Calu3 (cell line): ENCODE data around the gene SULT4A1. TPM values are rescaled to one million over a fixed set of nuclear protein-coding genes. Genes with fewer than 3 reads are reported as not detected.

ENCODE experiments used
- BruUV-seq: library from RNA; stranded (reverse); fragments of 400-500 nt; replicated peaks from 2 replicates; lab custom pipeline; 2021; lab: Mats Ljungman, UMichigan
- CTCF ChIA-PET: fragments of 300-600 bp; sonication (Branson Sonifier 250); formaldehyde crosslinking; loops from one replicate; lab custom pipeline; 2022; ENCODE audit warnings: antibody characterized with exemption; lab: Charles Lee
- DNase-seq: peaks from one replicate; pipeline ENCODE4 v3.0.0; 2022
- H3K27ac Mint-ChIP-seq: one replicate; pipeline ENCODE4 v1.8.0; 2022; ENCODE audit warnings: mixed read lengths; ENCODE audit not compliant: unreplicated experiment
- H3K27me3 Mint-ChIP-seq: one replicate; pipeline ENCODE4 v1.8.0; 2022; ENCODE audit warnings: mixed read lengths; ENCODE audit not compliant: unreplicated experiment
- H3K36me3 Mint-ChIP-seq: one replicate; pipeline ENCODE4 v1.8.0; 2022; ENCODE audit warnings: mild to moderate bottlenecking, moderate library complexity, mixed read lengths; ENCODE audit not compliant: insufficient read depth, unreplicated experiment
- H3K4me1 Mint-ChIP-seq: one replicate; pipeline ENCODE4 v1.8.0; 2022; ENCODE audit warnings: mild to moderate bottlenecking, low read depth, mixed read lengths; ENCODE audit not compliant: unreplicated experiment
- H3K4me3 Mint-ChIP-seq: one replicate; pipeline ENCODE4 v1.8.0; 2022; ENCODE audit warnings: mild to moderate bottlenecking, low read depth, moderate library complexity, mixed read lengths; ENCODE audit not compliant: unreplicated experiment
- H3K9me3 Mint-ChIP-seq: one replicate; pipeline ENCODE4 v1.8.0; 2022; ENCODE audit warnings: low read depth, mixed read lengths; ENCODE audit not compliant: unreplicated experiment
- intact Hi-C: fragments of 100-400 bp; cut with micrococcal nuclease; formaldehyde crosslinking; loops from one replicate; pipeline ENCODE4 v1.10.0; 2022; ENCODE audit not compliant: unreplicated experiment
- total RNA-seq: library from RNA; stranded (reverse); gene quantifications from 2 replicates; pipeline ENCODE4 v1.2.3, GENCODE V29; 2022
- TF ChIP-seq, protein P1 (sequence below): fragments of 200-600 bp; IDR thresholded peaks from one replicate; pipeline ENCODE4 v1.8.0; 2022; ENCODE audit warnings: antibody characterized with exemption; ENCODE audit not compliant: unreplicated experiment

Gene SULT4A1
- total RNA-seq, 1 experiment from 2014 or later: 9.1 TPM

DNA sequence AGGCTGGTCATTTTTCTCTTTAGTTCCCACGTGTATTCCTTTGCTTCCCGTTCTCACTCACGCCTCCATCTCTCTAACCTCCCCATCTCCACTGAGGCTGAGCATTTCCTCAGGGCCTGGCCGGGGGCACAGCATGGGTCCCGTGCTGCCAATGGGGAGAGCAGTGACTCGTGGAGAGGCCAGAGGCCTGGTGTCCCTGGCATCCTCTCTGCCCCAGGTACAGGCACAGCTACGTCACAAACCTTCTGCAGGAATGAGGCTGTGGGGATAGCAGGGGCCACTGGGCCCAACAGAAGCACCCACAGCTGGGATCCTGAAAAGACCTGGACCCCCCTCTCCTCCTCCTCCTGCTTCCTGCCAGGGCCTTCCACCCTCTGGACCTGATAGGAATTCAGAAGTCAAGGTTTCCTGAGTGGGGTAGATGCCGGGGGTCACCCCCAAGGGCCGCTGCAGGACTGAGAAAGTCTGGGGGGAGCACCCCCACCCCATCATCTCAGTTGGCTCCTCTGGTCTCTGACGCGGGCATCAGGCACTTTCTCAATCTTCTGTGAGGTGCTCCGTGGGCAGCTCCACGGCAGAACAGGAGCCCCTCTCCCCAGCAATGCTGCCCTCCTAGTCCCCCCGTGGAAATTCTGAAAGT lies 17.7 kb upstream of the SULT4A1 start:
- intact Hi-C loops: no loop called here
- DNase-seq: no peak
- H3K27ac Mint-ChIP-seq: no peak overlapping the region
- no peaks in the 10 kb centered on the region for H3K9me3 Mint-ChIP-seq
- H3K4me1 Mint-ChIP-seq: no peaks in the 10 kb centered on the region
- no peaks in the 10 kb centered on the region for H3K36me3 Mint-ChIP-seq
- TF ChIP-seq, protein P1, sequence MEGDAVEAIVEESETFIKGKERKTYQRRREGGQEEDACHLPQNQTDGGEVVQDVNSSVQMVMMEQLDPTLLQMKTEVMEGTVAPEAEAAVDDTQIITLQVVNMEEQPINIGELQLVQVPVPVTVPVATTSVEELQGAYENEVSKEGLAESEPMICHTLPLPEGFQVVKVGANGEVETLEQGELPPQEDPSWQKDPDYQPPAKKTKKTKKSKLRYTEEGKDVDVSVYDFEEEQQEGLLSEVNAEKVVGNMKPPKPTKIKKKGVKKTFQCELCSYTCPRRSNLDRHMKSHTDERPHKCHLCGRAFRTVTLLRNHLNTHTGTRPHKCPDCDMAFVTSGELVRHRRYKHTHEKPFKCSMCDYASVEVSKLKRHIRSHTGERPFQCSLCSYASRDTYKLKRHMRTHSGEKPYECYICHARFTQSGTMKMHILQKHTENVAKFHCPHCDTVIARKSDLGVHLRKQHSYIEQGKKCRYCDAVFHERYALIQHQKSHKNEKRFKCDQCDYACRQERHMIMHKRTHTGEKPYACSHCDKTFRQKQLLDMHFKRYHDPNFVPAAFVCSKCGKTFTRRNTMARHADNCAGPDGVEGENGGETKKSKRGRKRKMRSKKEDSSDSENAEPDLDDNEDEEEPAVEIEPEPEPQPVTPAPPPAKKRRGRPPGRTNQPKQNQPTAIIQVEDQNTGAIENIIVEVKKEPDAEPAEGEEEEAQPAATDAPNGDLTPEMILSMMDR: no peak
- peaks cover 76% of the 10 kb centered on the region for H3K27me3 Mint-ChIP-seq
- H3K4me3 Mint-ChIP-seq: no peak overlapping the region
- BruUV-seq: no TSS peak
- CTCF ChIA-PET: interaction anchor here (0.5 kb wide), 1 partner anchor 128 kb away, joined by 5 read pairs; no protein-coding TSS in a partner anchor

DNA sequence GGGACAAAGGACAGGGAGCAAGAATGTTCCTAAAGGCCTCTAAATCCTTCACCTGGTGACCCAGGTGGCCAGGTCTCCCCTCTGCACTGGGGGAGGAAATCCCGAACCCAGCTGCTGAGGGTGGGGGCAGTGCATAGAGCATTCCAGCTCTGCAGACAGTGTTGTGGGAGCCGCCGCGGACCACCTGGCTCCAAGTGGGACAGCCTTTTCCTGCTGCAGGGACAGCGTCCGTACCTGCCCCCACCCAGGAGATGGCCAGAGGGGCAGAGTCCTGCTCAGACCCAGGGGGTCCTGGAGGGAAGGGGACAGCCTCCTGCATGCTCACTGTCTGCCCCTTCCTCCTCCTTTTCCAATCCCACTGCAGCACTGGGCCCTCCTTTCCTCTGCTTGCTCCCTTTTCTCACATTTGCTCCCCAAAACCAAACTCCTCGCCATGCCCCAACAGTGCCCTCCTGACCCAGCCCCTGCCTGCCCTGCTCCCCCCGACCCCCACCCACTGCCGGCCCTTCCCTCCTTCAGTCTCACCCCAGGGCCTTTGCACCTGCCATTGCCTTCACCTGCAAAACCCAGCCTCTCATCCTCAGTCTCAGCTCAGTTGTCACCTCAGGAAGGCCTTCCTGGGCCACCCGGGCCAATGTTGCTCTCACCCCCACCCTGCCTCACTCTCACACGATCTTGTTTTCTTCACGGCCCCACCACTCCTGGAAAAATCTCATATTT lies 16.7 kb upstream of the SULT4A1 start:
- H3K4me3 Mint-ChIP-seq: no peak overlapping the region
- CTCF ChIA-PET: interaction anchor here (0.5 kb wide), 1 partner anchor 127 kb away, joined by 5 read pairs; no protein-coding TSS in a partner anchor
- no peaks in the 10 kb centered on the region for H3K9me3 Mint-ChIP-seq
- no peak overlapping the region for H3K27ac Mint-ChIP-seq
- H3K36me3 Mint-ChIP-seq: no peaks in the 10 kb centered on the region
- DNase-seq: no peak
- H3K4me1 Mint-ChIP-seq: no peaks in the 10 kb centered on the region
- TF ChIP-seq, protein P1: no peak
- intact Hi-C loops: no loop called here
- H3K27me3 Mint-ChIP-seq: peaks cover 86% of the 10 kb centered on the region
- BruUV-seq: no TSS peak

DNA sequence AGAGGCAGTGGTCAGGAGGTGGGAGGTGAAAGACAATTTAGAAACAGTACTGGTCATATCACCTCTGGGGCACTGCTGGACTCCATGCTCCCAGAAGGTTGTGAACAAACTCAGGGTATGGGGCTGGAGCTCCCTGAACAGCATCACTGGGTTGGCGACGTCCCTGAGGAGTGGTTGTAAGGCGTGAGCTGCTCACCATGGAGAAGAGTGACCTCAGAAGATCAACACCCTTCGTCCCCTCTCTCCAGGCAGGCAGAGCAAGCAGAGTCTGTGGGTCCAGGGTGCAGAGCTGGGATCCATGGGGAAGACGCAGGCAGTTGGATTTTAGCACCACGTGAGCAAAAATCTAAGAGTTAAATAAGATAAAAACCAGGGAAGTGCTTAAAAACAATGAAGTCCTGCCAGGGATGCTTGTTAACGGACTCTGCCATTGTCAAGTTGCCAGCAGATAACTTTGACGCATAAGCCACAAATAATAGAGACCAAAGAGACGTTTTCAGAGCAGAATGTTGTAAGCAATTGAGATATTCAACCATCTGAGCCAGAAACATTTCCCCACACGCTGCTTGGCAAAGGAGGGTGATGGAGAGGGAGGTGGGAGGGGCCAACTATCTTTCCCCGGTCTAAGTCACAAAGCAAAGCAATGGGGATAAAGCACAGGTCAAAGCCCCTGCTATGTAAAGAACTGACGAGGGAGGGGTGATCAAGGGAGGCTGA lies 15.9 kb upstream of the SULT4A1 start:
- intact Hi-C loops: no loop called here
- H3K4me3 Mint-ChIP-seq: no peak overlapping the region
- TF ChIP-seq, protein P1: no peak
- no peaks in the 10 kb centered on the region for H3K9me3 Mint-ChIP-seq
- no peak overlapping the region for H3K27ac Mint-ChIP-seq
- no TSS peak for BruUV-seq
- CTCF ChIA-PET: no interaction called here
- H3K27me3 Mint-ChIP-seq: peaks cover 87% of the 10 kb centered on the region
- H3K36me3 Mint-ChIP-seq: no peaks in the 10 kb centered on the region
- no peaks in the 10 kb centered on the region for H3K4me1 Mint-ChIP-seq
- no peak for DNase-seq

DNA sequence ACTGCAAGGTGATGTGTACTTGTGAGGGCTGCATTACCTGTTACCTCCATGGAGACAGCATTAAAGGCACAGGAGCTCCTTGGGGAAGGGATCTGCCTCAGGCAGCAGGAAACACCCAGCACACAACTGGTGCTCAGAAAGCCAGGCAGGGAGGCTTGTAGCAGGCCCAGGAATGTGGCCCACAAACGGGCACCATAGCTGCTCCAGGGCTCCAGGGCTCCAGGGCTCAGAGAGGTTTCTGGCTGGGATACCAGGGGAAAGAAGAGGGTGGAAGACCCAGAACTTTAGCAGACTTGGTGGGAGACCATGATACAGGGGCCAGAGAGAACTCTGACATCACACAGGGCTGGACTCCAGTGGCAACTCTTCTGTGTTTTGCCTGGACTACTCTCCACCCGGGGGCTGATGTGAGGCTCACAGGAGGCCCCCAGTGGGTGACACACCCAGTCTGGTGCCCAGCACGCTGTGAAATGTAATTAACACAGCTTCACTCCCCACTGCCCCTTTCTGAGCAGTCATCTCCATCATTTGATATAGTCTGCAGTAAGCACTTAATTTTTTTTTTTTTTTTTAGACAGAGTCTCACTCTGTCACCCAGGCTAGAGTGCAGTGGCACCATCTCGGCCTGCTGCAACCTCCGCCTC lies 14.7 kb upstream of the SULT4A1 start:
- Mint-ChIP-seq H3K36me3 (no peaks in the 10 kb centered on the region), H3K27ac (no peak overlapping the region), H3K27me3 (peaks cover 90% of the 10 kb centered on the region), H3K4me1 (no peaks in the 10 kb centered on the region), H3K4me3 (no peak overlapping the region), H3K9me3 (no peaks in the 10 kb centered on the region)
- no peak for DNase-seq
- CTCF ChIA-PET: interaction anchor here (0.7 kb wide), 1 partner anchor 29 kb away, joined by 3 read pairs; no protein-coding TSS in a partner anchor
- no TSS peak for BruUV-seq
- TF ChIP-seq, protein P1: no peak
- intact Hi-C loops: no loop called here
